HG03064 (cell line): ENCODE data around the gene VPS16.

Experiments used
- ATAC-seq: cut with Tn5 transposase; IDR thresholded peaks from one replicate; pipeline ENCODE4 v1.9.1; 2021; ENCODE audit warnings: low read depth; ENCODE audit not compliant: unreplicated experiment

VPS16 gene

DNA sequence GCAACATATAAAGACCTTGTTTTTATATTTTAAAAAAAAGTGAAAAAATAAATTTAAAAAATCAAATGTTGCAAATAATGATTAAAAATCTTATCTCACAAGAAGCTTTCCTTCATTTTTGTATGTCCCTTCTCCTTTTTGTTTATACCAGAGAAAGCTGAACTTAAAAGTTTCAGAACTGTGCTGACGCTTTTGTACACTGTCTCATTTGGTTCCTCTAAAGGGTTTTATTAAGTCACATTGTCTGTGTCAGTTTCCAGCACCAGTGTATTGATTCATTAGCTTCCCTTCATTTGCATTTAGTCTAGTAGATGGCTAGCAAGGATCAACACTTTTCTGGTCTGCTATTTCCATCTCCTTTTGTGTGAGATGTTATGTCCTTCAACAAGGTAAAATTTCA lies 6.8 kb upstream of the VPS16 start:
- no peak for ATAC-seq

DNA sequence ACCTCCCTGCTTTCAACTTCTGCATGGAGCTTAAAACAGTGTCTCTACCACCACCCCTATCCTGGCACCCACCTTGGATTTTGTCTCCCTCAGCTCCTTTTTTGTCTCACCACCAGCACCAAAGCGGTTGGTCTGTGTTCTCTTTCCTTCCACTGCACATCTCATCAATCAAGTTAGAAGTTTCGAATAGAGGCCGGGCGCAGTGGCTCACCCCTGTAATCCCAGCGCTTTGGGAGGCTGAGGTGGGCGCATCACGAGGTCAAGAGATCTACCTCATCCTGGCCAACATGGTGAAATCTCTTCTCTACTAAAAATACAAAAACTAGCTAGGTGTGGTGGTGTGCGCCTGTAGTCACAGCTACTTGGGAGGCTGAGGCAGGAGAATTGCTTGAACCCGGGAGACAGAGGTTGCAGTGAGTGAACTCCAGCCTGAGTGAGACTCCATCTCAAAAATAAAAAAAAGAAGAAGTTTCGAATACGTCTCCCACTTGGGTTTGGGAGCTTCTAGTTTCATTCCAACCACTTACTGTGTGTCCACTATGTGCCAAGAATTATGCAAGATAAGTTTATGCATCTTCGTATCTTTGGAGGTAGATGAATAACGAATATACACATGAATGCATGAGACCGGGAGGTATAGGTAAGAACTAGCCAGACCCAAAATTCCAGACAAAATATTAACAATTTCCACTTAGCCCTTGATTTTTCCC lies 6.0 kb upstream of the VPS16 start:
- ATAC-seq, result no peak

DNA sequence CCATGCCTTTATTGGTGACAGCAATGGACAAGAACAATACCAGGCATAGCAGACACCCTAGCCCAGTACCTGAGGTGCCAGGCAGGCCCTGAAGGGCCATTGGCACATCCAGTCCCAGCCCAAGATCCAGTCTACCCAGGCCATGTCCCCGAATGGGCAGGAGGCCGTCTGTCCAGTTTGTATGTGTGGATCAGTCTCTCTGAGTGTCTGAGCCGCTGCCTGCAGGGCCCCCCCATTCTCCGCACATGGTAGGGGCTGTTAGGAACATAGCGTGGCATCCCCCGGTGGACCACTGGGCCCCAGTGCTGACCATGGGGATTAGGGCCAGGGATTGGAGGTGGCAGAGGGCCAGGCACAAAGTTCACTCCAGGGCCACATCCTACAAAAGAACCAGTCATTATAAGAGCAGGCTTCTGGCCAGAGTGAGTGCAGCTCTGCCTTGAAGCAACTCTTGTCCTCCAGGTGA lies 5.2 kb upstream of the VPS16 start:
- ATAC-seq, result no peak

DNA sequence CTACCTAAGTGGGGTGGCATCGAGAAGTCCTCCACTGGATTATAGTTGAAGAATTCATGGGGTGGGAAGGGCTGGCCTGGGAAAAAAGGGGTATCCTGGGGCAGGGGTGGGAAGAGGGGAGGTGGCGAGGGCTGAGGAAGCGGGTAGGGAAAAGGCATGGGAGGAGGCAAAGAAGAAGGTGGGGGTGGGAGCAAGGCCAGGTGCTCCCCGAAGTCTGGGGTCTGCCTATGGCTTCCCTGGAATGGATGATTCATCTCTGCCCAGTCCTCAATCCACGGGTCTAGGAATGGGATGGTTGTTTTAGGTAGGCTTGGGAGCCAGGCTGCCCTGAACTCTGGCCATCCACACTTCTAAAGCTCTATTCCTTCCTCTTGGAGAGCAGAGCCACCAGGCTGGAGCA lies 4.5 kb upstream of the VPS16 start:
- no peak for ATAC-seq

DNA sequence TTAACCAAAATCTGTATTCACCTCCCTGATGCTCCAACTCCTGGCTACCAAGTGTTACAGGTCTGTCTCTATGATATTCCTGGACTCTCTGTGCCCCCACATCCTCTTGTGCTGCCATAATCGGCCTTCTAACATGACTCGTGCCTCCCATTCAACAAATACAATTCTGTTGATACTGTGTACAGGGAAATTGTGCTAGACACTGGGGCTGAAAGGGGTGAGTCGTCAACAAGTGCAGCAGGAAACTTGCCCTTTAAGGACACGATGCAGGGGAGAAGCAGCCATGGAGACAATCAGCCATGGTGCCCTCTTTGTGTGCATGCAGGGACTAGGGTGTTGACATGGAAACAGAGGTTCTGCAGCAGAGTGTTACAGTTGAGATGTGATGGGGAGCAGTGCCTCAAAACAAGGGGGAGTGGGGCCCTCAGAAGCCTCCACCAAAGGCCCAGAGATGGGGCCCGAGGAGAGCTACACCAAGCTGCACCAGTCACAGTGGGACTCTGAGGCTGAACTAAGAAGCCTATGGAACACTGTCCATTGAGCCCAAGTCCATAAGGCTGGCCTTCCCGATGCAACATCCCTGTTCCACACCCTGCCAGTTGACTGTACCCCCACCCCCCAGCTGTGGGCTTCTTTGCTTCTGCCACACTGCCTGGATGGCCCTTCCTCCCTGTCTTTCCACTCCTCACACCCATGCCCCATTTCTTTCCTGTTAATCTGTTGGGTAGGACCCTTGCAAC lies 3.2 kb upstream of the VPS16 start:
- ATAC-seq, result no peak

DNA sequence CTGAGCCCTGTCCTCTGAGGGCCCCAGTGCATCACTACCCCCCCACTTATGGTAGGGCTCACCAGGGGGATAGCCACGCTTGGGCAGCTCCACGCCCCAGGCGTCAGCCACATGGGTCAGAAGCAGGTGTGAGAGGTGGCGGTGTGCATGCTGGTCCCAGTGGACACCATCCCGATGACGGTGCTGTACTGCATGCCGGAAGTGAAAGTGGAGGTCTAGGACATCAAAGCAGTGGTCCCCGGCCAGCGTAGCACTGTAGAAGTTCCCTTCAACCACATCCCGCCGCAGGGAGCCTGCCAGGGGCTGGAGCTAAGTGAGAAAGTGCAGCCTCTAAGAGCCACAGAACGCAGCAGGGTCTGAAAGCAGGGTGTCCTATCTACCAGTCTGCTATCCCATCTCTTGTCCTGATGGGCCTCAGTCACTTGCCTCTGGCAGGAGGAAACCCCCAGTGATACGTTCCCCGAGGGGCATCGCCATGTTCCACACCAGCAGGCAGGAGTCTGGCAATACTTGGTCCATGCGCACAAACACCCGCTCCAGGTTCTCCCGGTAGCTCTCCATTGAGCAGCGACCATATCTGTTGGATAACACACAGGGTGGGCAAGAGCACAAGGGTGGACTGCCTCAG lies 2.3 kb upstream of the VPS16 start:
- no peak for ATAC-seq

DNA sequence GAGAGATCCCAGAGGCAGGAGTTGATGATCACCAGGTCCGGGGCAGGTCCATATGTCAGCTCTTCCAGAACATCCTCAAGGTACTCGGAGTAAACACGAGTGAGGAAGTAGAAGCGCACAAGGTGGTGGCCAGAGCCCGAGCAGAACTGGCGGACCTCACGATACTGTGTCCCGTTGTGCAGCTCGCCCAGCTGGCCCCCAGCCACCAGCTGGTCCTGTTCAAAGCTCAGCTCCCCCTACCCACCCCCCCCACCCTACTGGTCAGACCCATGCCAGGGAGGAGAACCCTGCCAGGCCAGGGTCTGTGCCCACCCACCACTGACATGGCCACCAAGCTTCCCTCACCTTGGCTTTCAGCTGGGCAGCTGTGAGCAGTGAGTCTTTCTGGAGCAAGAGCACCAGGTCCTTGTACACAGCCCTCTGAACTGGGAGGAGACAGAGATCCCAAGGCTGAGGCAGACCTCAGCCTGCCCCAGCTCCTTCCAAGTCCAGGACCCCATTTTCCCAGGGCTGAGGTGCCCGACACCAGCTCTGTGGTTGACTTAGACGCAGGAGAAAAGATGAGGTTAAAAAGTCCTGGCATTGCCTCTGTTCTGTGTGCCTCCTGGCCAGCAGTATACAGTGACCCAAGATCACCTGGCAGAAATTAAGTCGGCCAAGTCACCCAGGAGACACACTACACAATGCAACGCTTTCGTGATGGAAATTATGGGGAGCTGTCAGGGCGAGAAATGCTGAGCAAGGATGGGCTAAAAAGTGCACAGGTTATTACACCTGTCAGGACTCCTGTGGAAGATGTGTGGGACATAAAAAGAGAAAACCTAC lies 1.5 kb upstream of the VPS16 start:
- ATAC-seq, result no peak

DNA sequence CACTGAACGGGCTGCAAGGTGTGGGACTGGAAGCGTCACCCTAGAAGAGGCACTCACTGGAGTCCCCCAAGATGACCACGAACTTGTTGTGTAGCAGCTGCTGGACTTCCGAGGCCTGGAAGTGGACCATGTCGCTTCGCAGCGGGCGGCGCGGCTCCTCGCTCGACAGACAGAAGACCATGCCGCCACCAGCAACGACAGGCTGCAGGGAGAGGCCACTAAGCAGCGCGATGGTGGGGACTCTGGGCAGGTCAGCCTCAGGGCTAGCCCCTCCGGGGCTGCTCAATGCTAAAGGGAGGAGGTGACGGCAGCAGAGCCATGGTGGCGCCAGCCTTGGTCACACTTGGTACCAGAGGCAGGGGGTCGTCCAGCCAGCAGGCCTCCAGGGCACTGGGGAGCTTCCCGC lies 810 bp upstream of the VPS16 start:
- no peak for ATAC-seq

DNA sequence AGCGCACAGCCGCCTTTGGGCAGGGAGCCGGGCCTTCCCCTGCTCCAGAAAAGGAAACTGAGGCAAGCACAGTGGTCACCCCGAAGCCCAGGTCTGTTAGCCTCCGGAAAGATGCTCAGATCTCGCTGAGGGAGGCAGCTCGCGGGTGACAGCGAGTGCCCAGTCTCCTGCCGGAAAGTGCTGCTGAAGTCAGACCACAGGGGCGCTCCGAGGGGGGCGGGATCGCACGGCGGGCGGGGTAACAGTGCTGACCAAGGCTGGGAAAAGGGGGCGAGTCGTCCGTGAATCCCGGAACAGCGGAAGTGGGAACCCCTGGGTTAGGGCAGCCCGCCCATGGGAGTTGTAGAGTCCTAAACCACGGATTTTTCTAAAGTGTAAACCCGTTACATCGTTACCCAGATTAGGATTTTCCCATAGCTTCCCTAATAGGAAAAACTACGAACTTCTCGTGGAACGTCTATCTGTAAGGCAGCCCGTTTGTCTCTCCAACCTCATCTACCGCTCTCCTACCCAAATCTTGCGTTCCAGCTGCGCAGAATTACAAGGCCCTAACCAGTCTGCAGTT lies 504 bp downstream of the VPS16 start:
- ATAC-seq, result peak; percentile 44

DNA sequence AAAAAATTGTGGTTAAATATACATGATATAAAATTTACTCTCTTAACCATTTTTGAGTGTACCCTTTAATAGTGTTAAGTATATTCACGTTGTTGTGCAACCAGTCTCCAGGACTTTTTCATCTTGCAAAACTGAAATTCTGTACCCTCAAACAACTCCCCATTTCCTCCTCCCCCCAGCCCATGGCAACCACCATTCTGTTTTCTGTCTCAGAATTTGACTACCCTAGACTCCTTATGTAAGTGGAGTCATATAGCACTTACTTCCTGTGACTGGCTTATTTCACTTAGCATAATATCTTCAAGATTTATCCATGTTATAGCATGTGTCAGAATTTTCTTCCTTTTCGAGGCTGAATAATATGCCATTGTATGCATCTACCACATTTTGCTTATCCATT lies 5.1 kb downstream of the VPS16 start:
- ATAC-seq, result no peak

DNA sequence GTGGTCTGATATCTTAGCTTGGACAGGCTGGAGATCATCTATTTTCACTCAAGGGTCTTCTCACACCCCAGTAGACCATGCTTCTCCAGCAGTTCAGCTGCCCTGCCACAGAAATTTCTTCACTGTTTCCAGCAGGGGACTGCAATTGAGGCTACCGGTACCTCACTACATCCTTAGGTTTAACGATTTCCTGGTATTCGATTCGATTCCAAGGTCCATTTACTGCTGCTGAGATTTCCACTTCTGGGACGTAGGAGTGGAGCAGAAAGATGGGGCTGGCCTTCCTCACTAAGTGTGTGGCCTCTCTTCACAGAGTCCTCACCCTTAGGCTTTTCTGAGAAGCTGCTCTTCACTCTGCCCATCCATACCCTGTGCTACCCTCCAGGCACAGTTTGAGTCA lies 6.2 kb downstream of the VPS16 start:
- ATAC-seq, result no peak

DNA sequence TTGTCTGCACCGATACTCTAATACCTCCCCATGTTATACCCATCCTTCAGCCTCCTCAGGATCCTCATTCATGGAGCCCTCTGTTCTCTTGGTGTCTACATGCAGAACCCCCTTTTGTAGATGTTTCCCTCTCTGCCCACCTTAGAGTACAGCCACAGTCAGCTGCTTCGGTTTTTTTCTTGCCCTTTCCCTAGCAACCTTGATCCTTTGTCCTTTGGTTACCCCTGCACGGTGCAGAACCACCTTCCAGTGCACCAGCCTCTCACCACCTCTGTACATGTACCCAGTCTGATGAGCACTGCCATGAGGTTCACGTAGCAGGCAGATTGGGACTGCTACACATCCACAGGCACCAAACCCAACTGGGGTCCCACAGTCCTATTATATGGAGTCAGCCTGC lies 7.3 kb downstream of the VPS16 start:
- ATAC-seq, result no peak

DNA sequence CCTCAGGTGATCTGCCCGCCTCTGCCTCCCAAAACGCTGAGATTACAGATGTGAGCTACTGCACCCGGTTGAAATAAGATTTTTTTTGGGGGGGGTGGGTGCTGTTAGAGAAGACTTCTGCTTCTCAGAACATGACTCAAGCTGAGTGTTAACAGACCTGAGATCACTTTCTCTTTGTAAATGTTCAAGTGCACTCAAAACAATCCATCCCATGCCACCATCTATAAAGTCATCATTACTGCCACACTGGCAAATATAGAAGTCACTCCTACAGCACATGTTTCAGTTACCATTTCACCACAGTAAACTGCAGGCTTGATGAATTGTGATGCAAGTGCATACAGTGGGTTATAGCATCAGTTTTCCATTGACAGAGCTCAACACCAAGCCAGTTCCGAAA lies 9.0 kb downstream of the VPS16 start:
- ATAC-seq, result no peak

DNA sequence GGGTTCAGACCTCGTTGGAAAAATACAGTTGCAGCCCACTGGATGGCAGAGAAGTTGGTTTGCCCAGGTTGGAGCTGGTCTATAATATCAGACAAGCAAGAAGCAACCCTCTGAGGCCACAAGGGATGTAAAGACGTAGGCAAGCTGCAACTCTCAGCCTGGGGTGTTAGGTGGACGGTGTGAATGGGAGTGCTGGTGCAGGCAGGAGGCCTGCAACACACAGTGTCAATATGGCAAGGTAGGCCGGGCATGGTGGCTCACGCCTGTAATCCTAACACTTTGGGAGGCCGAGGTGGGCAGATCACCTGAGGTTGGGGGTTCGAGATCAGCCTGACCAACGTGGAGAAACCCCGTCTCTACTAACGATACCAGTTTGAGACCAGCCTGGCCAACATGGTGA lies 10.5 kb downstream of the VPS16 start:
- no peak for ATAC-seq

DNA sequence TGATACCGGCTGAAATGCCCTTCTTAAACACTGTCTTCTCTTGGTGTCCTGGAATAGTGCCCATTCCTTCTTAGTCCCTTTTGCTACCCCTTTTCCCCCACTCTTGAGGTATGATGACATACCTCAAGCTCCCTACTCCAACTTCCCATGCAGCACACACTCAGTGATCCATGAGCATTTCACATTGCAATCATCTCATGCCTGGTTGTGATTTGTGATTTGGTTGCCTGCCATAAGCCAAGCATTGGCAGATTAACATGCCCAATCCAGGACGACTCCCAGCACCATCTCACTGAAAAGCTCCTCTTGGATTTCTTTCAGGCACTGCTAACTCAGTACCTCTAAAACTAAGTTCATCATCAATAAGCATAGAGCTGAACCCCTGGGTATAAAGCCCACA lies 18.0 kb downstream of the VPS16 start:
- ATAC-seq, result no peak

DNA sequence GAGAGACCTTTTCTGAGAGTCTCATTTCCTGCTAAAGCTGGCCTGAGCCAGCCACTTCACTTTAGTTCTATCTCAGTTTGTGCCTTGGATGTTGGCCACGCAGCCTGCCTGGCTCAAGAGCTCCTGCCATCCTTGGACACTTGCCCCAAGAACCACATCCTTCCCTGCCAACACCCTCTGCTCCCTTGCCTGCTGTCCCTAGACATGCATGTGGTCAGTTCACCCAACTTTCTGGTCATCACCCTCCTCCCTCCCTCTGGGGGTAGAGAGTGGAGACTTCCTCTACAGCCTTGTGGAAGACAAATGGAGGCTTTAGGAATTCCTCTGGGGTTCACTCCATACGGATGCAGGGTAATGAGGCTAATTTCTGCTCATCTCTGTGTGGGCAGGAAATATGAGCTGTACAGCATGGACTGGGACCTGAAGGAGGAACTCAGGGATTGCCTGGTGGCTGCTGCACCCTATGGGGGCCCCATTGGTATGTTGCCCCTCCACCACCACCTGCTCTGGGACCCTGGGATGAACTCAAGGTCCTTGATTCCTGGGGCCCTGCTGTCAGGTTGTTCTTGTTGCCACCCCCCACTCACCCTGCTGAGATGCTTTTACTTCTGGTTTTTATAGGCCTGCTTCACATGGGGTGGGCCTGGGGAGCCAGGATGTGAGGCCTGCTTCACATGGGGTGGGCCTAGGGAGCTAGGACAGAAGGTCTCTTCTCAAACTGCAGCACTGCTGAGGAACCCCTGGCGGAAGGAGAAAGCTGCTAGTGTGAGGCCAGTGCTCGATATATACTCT lies 19.0 kb downstream of the VPS16 start:
- no peak for ATAC-seq

DNA sequence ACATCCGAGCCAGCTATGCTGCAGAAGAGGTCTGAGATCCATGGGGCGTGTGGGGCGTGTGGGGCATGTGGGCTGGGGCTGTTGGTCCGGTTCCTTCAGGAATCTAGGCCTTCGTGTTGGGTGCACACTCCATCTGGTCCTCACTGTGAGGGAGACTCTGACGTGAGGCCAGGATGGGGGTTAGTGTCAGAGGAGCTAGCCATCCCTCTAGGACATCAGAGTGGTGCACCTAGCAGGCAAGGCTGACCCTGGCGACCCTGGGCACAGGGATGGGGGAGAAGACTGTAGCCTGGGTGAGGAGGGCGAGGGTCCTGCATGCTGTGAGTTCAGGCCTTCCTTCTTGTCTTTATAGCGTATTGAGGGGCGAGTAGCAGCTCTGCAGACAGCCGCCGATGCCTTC lies 24.1 kb downstream of the VPS16 start:
- no peak for ATAC-seq

DNA sequence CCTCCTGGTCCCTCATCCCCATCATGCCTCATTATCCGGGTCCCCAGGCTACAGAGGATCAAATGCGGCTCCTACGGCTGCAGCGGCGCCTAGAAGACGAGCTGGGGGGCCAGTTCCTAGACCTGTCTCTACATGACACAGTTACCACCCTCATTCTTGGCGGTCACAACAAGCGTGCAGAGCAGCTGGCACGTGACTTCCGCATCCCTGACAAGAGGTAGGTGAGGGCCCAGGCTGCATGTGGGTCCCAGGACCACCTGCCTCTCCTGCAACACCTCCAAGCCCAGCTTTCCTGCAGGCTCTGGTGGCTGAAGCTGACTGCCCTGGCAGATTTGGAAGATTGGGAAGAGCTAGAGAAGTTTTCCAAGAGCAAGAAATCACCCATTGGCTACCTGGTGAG lies 24.6 kb downstream of the VPS16 start:
- ATAC-seq, result no peak

DNA sequence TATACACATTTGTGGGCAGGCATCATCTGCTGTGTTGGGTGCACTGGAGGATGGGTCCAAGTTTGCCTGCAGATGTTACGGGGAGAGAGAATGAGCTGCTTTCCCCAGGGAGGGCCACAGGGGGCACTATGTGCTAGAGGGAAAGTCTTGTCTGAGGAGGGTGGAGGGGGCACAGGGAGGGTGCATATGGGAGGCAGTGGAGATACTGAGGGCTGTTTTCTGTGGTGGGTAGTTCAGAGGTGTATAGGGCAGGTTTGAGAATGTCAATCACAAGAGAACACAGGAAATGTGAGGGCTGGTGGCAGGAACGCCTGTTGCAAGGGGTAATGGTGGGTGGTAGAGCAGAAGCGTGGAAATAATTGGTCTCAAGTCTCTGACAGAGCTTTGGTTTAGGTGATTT lies 25.1 kb downstream of the VPS16 start:
- ATAC-seq, result no peak

DNA sequence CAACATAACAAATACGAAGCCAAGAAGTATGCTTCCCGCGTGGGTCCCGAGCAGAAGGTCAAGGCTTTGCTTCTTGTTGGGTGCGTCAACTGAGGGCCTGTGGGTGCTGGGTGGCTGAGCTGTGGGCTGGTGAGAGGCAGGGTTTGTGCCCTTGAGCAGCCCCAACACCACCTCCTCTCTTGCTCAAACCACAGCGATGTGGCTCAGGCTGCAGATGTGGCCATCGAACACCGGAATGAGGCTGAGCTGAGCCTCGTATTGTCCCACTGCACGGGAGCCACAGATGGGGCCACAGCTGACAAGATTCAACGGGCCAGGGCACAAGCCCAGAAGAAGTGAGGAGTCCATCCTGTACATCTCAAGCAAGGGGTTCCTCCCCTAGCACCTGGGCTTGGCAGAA lies 25.7 kb downstream of the VPS16 start:
- ATAC-seq, result no peak
